ENCODE measurements around the gene BCL2L1.

Gene BCL2L1

DNA sequence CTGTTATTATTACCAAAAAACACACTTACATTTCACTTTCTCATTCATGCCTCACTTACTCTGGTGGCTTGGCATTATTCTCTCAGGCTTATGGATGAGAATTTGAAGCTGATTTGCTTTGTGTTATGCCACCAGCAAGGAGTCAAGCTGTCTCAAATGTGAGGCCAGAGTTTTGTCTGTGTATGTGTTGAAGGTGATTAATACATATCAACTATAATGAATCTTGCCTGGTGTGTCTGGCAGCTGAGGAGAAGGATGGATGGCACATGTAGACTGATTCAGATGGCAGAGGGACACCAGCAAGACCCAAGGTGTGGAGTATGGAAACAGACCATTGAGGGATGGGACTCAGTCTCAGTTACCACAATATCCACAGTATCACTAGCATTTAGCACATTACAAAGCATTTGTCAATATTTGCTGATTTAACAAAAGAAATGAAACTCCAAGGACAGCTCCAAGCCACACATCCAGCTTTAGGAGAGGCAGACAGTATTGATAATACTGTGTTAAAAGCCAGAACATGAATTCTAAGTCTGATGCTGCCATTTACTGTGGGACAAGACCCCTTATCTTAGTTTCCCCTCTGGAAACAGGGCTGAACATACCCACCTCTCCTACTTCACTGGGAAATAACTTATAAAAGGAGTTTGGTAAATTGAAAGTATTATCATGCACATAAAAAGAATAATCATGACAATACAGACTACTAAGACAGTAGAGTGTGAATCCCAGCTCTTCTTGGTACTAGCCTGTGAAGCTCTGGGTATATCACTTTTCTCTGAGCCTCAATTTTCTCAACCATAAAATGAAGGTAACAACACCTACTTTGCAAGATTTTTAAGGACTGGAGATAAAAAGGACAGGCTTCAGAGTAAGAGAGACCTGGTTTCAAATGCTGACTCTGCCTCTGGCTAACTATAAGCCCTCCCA lies 11.2 kb downstream of the BCL2L1 start:
- Histone ChIP-seq H3K4me3 (ENCODE audit: low read length) (no peak overlapping the region), H3K27ac (ENCODE audit: low read depth, low read length) (peak overlapping the region; percentile 71), H3K9ac (ENCODE audit: low read length) (no peak overlapping the region), H3K36me3 (ENCODE audit: control insufficient read depth, insufficient read depth, low read length) (peaks cover 4% of the 10 kb centered on the region), H3K4me1 (ENCODE audit: control insufficient read depth, insufficient read depth, low read length) (peaks cover 20% of the 10 kb centered on the region), H3K27me3 (ENCODE audit: control insufficient read depth, insufficient read depth, low read length) (no peaks in the 10 kb centered on the region)

DNA sequence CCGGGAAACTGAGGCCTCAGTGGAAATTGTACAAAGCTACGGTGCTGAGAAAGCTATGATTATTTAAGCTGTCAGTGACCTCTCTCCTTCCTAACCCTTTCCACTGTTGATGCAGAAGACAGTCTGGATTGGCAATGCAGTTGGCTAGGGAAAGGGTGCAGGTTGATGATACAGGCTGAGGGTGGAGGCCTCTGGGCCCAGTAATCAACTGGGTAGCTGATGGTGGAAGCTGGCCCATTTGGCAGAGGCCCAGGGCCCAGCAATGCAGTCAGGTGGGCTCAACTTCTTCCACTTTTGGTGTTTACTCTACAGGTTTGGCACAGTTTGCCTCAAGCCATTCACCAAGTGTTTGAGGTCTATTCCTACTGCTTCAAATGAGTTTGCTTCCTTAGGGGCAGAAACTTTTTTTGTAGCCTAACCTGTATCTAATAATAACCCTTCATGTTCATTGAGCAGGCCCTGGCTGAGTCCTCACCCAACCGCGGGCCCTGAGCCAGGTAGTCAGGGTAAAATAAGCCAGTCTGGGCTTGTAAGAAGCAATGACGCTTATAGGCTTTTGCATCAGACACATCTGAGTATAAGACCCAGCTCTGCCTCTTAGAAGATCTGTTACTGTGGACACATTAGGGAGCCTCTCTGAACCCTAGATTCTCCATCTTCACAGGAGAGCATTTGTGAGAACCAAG lies 12.1 kb downstream of the BCL2L1 start:
- Histone ChIP-seq H3K9ac (ENCODE audit: low read length) (no peak overlapping the region), H3K4me1 (ENCODE audit: control insufficient read depth, insufficient read depth, low read length) (peaks cover 20% of the 10 kb centered on the region), H3K36me3 (ENCODE audit: control insufficient read depth, insufficient read depth, low read length) (peaks cover 6% of the 10 kb centered on the region), H3K4me3 (ENCODE audit: low read length) (no peak overlapping the region), H3K27ac (ENCODE audit: low read depth, low read length) (no peak overlapping the region), H3K27me3 (ENCODE audit: control insufficient read depth, insufficient read depth, low read length) (no peaks in the 10 kb centered on the region)

DNA sequence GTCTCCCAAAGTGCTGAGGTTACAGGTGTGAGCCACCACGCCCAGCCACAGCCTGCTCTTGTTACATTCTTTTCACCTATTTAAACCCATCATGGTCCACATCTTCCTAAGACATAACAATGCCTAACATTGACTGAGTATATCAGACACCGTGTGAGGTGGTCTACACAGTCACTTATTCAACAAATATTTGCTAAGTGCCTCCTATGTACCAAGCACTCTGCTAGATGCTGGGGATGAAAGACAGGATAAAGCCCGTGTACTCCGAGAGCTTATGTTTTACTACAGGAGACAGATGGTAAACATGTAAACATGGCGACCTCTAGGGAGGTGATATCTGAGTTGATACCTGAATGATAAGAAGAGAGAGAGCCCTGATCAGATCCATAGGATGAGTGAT lies 12.7 kb downstream of the BCL2L1 start:
- Histone ChIP-seq H3K27ac (ENCODE audit: low read depth, low read length) (no peak overlapping the region), H3K4me3 (ENCODE audit: low read length) (no peak overlapping the region), H3K4me1 (ENCODE audit: control insufficient read depth, insufficient read depth, low read length) (peaks cover 20% of the 10 kb centered on the region), H3K9ac (ENCODE audit: low read length) (no peak overlapping the region), H3K36me3 (ENCODE audit: control insufficient read depth, insufficient read depth, low read length) (peaks cover 6% of the 10 kb centered on the region), H3K27me3 (ENCODE audit: control insufficient read depth, insufficient read depth, low read length) (no peaks in the 10 kb centered on the region)

DNA sequence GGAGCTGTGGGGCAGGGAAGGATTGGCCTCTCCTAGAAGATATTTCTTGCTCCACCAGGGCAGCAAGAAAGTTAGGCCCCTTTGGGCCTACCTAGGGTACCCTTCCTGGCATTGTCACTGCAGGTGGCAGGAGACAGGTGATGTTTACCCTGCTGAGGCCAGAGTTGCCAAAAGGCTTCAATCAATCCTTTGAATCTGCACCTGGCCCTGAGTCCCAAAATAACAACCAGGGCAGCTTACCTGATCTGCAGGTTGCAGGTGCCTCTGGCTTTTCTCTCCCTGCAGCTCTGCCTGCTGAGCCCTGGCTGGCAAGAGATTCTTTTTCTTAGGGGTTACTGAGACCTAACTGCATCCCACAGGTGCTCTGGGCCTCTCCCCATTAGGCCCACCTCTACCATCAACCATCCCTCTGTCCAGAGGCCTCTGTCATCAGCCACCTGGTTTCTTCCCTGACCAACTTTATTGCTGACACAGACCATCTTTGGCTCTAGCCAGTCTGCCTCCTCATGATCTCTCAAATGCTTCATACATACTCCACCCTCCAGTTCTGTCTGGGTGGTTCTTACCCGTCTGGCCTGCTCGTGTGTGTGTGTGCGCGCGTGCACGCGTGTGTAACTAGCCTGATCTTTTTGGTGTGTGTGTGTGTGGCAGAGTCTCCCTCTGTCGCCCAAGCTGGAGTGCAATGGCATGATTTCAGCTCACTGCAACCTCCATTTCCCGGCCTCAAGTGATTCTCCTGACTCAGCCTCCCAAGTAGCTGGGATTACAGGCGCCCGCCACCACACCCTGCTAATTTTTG lies 13.7 kb downstream of the BCL2L1 start:
- Histone ChIP-seq H3K27ac (ENCODE audit: low read depth, low read length) (no peak overlapping the region), H3K4me1 (ENCODE audit: control insufficient read depth, insufficient read depth, low read length) (peaks cover 20% of the 10 kb centered on the region), H3K9ac (ENCODE audit: low read length) (no peak overlapping the region), H3K4me3 (ENCODE audit: low read length) (no peak overlapping the region), H3K27me3 (ENCODE audit: control insufficient read depth, insufficient read depth, low read length) (no peaks in the 10 kb centered on the region), H3K36me3 (ENCODE audit: control insufficient read depth, insufficient read depth, low read length) (peaks cover 6% of the 10 kb centered on the region)

DNA sequence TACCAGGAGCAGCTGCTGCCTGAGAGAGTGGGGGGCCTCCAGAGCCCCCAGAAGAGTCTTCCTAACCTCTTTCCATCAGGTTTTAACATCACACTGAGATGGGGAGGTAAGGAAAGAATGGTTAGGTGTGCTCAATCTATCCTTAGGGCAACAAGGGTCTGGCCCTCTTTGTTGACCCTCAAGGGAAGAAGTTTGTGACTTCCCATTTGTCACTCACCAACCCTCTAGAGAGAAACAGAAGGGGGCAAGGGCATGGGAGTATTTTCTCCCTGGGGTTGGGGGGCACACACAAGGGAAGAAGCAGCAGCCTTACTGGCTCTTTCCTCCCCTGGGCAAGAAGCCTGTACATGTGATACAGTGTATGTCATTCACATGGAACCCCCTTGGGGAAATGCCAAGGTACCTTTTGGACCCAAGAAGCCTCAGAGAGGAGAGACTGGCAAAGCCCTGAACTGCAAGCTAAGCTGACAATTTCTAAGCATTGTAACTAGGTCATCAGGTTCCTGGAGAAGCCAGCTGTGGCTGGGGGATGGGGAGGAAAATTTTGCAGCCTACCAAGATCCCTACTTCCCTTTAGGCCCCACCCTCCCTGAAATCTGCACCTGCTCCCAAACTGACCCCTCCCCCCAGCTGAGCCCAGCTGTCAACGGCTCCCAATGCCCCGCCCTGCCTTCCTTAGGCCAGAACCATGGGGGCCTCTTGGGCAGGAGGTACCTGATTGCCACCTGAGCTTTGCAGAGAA lies 14.5 kb downstream of the BCL2L1 start:
- peaks cover 20% of the 10 kb centered on the region for H3K4me1 ChIP-seq (ENCODE audit: control insufficient read depth, insufficient read depth, low read length)
- H3K27me3 ChIP-seq (ENCODE audit: control insufficient read depth, insufficient read depth, low read length), result no peaks in the 10 kb centered on the region
- no peak overlapping the region for H3K27ac ChIP-seq (ENCODE audit: low read depth, low read length)
- H3K36me3 ChIP-seq (ENCODE audit: control insufficient read depth, insufficient read depth, low read length), result peaks cover 6% of the 10 kb centered on the region
- H3K4me3 ChIP-seq (ENCODE audit: low read length), result no peak overlapping the region
- no peak overlapping the region for H3K9ac ChIP-seq (ENCODE audit: low read length)

DNA sequence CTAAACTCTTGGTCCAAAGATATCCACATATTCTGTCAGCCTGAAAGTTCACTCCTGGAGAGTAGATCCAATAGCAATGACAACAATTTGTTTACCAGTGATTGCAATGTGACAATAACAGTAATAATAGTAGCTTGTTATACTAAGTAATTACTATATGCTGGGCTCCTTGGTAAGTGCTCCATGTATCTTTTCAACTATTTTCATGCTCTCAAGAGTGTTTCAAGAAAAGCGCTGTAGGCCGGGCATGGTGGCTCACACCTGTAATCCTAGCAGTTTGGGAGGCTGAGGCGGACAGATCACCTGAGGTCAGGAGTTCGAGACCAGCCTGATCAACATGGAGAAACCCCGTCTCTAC lies 15.4 kb downstream of the BCL2L1 start:
- H3K36me3 ChIP-seq (ENCODE audit: control insufficient read depth, insufficient read depth, low read length), result peaks cover 6% of the 10 kb centered on the region
- no peaks in the 10 kb centered on the region for H3K27me3 ChIP-seq (ENCODE audit: control insufficient read depth, insufficient read depth, low read length)
- H3K27ac ChIP-seq (ENCODE audit: low read depth, low read length), result no peak overlapping the region
- H3K4me3 ChIP-seq (ENCODE audit: low read length), result no peak overlapping the region
- H3K4me1 ChIP-seq (ENCODE audit: control insufficient read depth, insufficient read depth, low read length), result peaks cover 11% of the 10 kb centered on the region
- H3K9ac ChIP-seq (ENCODE audit: low read length), result no peak overlapping the region

DNA sequence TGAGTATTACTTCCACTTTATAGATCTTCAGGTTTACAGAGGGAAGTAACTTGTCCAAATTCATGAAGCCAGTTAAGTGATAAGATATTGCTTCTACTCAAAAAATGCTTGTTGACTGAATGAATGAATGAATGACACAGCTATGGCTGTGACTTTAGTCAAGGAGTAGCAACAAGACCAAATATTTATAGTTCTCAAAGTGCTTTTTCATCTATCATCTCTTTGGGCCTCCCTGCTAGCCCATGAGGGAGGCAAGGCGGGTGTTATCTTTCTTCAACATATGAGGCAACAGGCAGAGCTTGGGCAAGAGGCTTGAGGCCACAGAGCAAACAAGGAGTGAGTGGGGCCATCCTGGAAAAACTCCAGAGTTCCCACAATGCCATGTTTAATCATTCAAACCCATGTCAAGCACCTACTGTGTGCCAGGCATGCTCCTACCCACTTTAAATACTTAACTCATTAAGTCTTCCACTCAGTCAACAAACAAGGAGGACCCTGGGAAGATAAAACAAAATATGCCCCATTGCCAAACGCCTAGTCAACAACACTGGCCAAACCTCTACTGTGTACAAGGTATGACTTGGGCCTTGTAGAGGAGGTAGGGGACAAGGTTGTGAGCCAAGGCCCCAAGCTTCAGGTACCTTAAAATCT lies 15.9 kb downstream of the BCL2L1 start:
- H3K27me3 ChIP-seq (ENCODE audit: control insufficient read depth, insufficient read depth, low read length), result no peaks in the 10 kb centered on the region
- H3K4me1 ChIP-seq (ENCODE audit: control insufficient read depth, insufficient read depth, low read length), result peaks cover 6% of the 10 kb centered on the region
- H3K27ac ChIP-seq (ENCODE audit: low read depth, low read length), result no peak overlapping the region
- peaks cover 6% of the 10 kb centered on the region for H3K36me3 ChIP-seq (ENCODE audit: control insufficient read depth, insufficient read depth, low read length)
- no peak overlapping the region for H3K9ac ChIP-seq (ENCODE audit: low read length)
- no peak overlapping the region for H3K4me3 ChIP-seq (ENCODE audit: low read length)

DNA sequence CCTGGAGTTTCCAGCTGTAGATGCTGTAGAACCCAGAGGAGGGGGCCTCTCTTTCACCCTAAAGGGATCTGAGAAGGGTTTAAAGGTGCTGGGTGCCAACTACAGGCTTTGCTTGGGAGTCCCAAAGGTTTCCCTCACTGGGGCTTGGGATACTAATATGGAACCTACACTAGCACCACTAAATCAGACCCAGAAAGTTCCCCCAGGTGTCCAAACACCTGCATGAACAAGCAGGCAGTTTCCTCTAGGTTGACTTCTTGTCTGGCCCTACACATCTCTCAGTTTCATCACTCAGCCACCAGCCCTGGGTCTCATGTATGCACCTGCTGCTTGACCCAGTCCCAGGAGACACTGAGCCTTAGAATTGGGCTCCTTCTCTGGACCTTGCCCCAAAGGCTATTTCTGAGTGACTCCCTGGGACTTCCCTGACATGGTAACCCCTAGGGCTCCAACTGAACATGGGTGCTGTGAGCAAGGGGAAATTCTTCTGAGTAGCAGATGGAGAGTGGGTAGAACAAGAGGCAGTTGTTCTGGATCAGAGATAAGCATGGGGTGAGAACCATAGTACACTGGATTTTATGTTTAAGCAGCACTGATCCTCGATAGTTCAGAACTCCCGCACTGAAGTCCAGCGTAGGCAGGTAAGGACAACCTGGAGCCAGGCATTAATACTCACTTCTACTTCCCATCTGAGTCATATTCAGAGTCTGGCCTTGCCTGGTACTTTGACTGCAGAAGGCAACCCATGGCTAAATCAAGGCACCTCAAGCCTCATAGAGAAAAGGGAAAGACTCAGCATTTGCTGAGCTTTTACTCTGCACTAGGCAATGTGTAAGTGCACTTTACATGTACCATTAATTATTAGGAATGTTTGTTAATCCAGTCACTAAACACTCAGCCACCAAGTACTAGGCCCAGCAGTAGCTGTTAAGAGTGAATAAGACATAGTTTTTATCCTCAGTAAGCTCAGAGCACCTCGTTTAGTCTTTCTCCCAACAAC lies 16.8 kb downstream of the BCL2L1 start:
- Histone ChIP-seq H3K27me3 (ENCODE audit: control insufficient read depth, insufficient read depth, low read length) (no peaks in the 10 kb centered on the region), H3K4me3 (ENCODE audit: low read length) (no peak overlapping the region), H3K9ac (ENCODE audit: low read length) (no peak overlapping the region), H3K4me1 (ENCODE audit: control insufficient read depth, insufficient read depth, low read length) (no peaks in the 10 kb centered on the region), H3K36me3 (ENCODE audit: control insufficient read depth, insufficient read depth, low read length) (peaks cover 6% of the 10 kb centered on the region), H3K27ac (ENCODE audit: low read depth, low read length) (no peak overlapping the region)

DNA sequence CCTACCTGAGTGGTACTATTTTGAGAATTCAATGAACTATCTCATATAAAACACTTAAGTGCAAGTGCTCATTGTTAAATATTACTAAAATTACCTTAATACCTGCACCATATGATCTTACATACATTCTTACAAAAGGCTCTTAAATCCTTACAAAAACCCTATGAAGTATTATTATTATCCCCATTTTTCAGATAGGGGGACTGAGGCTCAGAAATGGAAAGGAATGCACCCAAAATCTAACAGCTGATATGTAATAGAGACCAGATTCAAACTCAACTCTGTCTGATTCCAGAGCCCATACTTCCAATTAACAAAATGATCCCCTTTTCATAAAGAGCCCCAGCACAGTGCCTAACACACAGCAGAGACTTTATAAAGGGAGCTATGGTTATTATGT lies 17.5 kb downstream of the BCL2L1 start:
- no peaks in the 10 kb centered on the region for H3K4me1 ChIP-seq (ENCODE audit: control insufficient read depth, insufficient read depth, low read length)
- no peak overlapping the region for H3K27ac ChIP-seq (ENCODE audit: low read depth, low read length)
- no peak overlapping the region for H3K9ac ChIP-seq (ENCODE audit: low read length)
- H3K4me3 ChIP-seq (ENCODE audit: low read length), result no peak overlapping the region
- no peaks in the 10 kb centered on the region for H3K27me3 ChIP-seq (ENCODE audit: control insufficient read depth, insufficient read depth, low read length)
- peaks cover 6% of the 10 kb centered on the region for H3K36me3 ChIP-seq (ENCODE audit: control insufficient read depth, insufficient read depth, low read length)

DNA sequence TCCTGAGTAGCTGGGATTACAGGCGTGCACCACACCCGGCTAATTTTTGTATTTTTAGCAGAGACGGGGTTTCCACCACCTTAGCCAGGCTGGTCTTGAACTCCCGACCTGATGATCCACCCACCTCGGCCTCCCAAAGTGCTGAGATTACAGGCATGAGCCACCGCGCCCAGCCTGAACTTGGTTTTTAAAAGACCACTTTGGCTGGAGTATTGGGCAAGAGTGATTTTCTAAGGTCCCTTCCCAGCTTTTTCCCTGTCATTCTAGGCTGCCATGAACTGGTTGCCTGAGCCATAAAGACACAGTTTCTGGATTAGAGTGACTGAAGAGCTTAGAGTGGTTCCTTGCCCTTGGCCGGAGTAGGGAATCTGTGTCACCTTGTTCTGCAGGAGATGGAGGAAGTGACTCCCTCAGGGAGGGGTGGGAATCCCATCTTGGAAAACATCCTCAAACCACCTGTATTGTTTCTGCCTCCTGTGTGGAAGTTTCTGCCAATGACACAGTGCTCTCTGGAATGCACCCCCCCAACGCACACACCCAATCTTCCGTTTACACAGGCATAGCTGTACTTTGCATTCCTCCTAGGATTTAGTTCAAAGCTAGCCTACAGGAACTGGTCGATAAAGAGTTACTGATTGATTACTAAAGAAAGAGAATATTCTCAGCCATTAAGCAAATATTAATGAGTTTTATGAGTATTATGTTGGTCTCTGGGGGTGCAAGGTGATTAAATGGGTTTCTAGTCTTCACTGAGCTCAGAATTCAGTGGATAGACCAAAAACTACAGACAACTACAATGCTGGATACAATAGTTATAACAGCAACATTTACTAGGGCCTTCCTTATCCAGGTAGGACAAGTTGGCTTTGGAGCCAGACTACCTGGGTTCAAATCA lies 18.2 kb downstream of the BCL2L1 start:
- no peak overlapping the region for H3K4me3 ChIP-seq (ENCODE audit: low read length)
- H3K27ac ChIP-seq (ENCODE audit: low read depth, low read length), result no peak overlapping the region
- H3K9ac ChIP-seq (ENCODE audit: low read length), result no peak overlapping the region
- H3K36me3 ChIP-seq (ENCODE audit: control insufficient read depth, insufficient read depth, low read length), result peaks cover 6% of the 10 kb centered on the region
- H3K4me1 ChIP-seq (ENCODE audit: control insufficient read depth, insufficient read depth, low read length), result no peaks in the 10 kb centered on the region
- no peaks in the 10 kb centered on the region for H3K27me3 ChIP-seq (ENCODE audit: control insufficient read depth, insufficient read depth, low read length)

Data from rectal smooth muscle tissue (tissue), 1 donor.